ENCODE results near the gene ARID1A.

- TF ChIP-seq POLR2A (IDR thresholded peaks at IDR 0.05) (no peak), POLR2AphosphoS5 (IDR thresholded peaks at IDR 0.05) (no peak), CTCF (IDR thresholded peaks at IDR 0.05) (no peak)
Measured at GRCh38 chr1:26701995-26702679, 6.3 kb downstream of the ARID1A start.

Data from sigmoid colon (tissue), 4 donors.